ENCODE data around the gene RCBTB2.
A peak's percentile ranks its signal among the peaks of the same experiment; 100 is the strongest.
"Not testable (repeated sequence)": the region's sequence is repeated elsewhere in the genome, so short reads cannot be mapped to it uniquely, and the experiment has no call there.

Gene RCBTB2

DNA sequence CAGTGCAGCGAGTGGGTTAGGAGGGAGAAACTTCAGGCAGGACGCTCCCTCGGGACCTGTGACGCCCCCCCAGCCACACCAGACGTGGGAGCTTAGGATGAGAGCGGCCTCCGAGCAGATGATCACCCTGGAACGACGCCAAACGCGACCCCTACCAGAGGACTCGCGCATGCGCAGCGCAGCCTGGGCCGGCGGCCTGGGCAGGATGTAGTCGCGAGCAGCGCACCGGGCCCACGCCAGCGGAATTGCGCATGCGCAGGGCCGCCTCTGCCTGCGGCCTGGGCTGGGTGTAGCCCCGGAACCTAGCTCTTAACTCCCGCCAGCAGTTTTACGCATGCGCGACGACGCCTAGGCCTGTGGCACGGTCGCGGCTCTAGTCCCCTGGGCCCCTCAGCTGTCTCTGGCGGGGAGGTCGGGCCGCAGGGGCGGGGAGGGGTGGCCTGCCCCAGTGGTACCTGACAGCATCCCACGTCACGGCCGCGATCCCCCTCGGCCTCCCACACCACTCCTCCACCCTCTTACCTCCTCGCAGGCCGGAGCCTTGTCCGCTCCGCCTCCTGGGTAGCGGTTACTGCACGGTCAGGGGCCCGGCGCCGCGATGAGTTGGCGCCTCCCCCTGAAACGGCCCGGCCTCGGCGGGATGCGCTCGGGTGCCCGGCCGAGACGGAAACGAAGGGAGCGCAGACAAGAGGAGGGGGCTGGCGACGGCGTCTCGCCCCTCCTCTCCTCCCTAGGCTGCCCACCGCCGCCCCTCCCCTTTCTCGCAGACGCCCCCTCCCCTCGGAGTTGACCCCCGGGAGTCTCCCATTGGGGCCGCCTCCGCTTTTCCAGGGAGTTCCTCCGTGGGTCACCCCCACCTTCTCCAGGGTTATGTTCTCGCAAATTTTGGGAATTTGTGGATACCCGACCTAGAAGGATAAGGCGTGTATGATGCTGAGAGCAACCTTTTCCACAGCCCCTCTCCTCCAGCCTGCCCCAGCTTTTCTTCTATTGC is at the start of gene RCBTB2:
RCBTB2 (minus strand) TSS at position 575 of the 994 bp plus-strand sequence. CDS start 11,141 bp downstream, outside the sequence.
- no peaks in the 10 kb centered on the region for H3K9me3 ChIP-seq (ENCODE audit: control insufficient read depth in 2 of 2, low read length in 2 of 2)
- H3K4me3 ChIP-seq (ENCODE audit: low read length in 2 of 2), result peak within 1 kb of the TSS; percentile 91 to 95
- H3K36me3 ChIP-seq (ENCODE audit: control insufficient read depth in 2 of 2, insufficient read depth in 2 of 2, low read length in 2 of 2), result no peaks in the 10 kb centered on the region
- H3K27ac ChIP-seq (ENCODE audit: low read length), result peak within 1 kb of the TSS; percentile 96
- H3K27me3 ChIP-seq (ENCODE audit: control insufficient read depth in 1 of 2, insufficient read depth in 2 of 2, low read length in 2 of 2), result no peaks in the 10 kb centered on the region
- peaks cover 14% of the 10 kb centered on the region for H3K4me1 ChIP-seq (ENCODE audit: control insufficient read depth, insufficient read depth, low read length)
- peak within 1 kb of the TSS; percentile 97 to 98 for H3K9ac ChIP-seq (ENCODE audit: low read length in 2 of 2)

DNA sequence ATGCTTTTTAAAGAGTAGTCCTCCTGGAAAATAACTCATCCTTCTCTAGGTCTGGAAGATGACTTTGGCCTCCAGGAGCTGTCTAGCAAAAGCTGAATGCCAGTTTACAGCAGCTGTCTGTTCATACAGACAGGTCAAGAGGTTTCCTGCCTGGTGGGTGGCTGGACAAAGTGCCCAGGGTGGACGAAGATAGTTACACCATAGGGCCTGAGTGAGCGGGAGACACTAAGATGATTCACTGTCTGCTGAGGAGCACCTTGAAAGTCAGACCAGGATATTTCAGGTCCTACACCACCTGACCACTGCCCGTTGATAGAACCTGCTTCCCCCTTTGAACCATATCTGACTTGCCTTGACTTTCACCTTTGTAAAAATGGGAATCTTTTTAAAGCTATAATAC is 49.2 kb upstream of the RCBTB2 start:
- Histone ChIP-seq H3K9ac (ENCODE audit: low read length in 2 of 2) (no peak overlapping the region), H3K27ac (ENCODE audit: low read length) (no peak overlapping the region), H3K9me3 (ENCODE audit: control insufficient read depth in 2 of 2, low read length in 2 of 2) (no peaks in the 10 kb centered on the region), H3K4me3 (ENCODE audit: low read length in 2 of 2) (no peak overlapping the region), H3K36me3 (ENCODE audit: control insufficient read depth in 2 of 2, insufficient read depth in 2 of 2, low read length in 2 of 2) (no peaks in the 10 kb centered on the region), H3K4me1 (ENCODE audit: control insufficient read depth, insufficient read depth, low read length) (peaks cover 3% of the 10 kb centered on the region), H3K27me3 (ENCODE audit: control insufficient read depth in 1 of 2, insufficient read depth in 2 of 2, low read length in 2 of 2) (no peaks in the 10 kb centered on the region)

DNA sequence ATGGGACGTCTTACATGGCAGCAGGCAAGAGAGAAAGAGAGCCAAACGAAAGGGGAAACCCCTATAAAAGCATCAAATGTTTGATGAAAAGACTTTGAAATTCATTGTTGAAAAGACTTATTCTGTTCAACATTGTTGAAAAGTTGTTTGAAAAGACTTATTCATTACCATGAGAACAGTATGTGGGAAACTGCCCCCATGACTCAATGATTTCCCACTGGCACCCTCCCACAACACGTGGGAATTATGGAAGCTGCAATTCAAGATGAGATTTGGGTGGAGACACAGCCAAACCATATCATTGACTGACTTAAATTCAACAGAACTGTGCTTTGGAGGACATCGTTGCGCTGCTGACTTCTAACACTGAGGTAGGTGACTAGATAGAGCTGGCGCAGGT is 48.0 kb upstream of the RCBTB2 start:
- Histone ChIP-seq H3K9ac (ENCODE audit: low read length in 2 of 2) (no peak overlapping the region), H3K9me3 (ENCODE audit: control insufficient read depth in 2 of 2, low read length in 2 of 2) (no peaks in the 10 kb centered on the region), H3K27me3 (ENCODE audit: control insufficient read depth in 1 of 2, insufficient read depth in 2 of 2, low read length in 2 of 2) (no peaks in the 10 kb centered on the region), H3K36me3 (ENCODE audit: control insufficient read depth in 2 of 2, insufficient read depth in 2 of 2, low read length in 2 of 2) (no peaks in the 10 kb centered on the region), H3K4me1 (ENCODE audit: control insufficient read depth, insufficient read depth, low read length) (no peaks in the 10 kb centered on the region), H3K4me3 (ENCODE audit: low read length in 2 of 2) (no peak overlapping the region), H3K27ac (ENCODE audit: low read length) (no peak overlapping the region)

GRCh38 chr13:48580185-48580803 is 47.4 kb upstream of the RCBTB2 start:
- Histone ChIP-seq H3K4me1 (ENCODE audit: control insufficient read depth, insufficient read depth, low read length) (no peaks in the 10 kb centered on the region), H3K27ac (ENCODE audit: low read length) (no peak overlapping the region)

GRCh38 chr13:48579919-48580180 is 47.0 kb upstream of the RCBTB2 start:
- not testable (repeated sequence) for H3K36me3 ChIP-seq (ENCODE audit: control insufficient read depth in 2 of 2, insufficient read depth in 2 of 2, low read length in 2 of 2); H3K9ac ChIP-seq (ENCODE audit: low read length in 2 of 2); H3K4me1 ChIP-seq (ENCODE audit: control insufficient read depth, insufficient read depth, low read length); H3K4me3 ChIP-seq (ENCODE audit: low read length in 2 of 2); H3K9me3 ChIP-seq (ENCODE audit: control insufficient read depth in 2 of 2, low read length in 2 of 2); H3K27me3 ChIP-seq (ENCODE audit: control insufficient read depth in 1 of 2, insufficient read depth in 2 of 2, low read length in 2 of 2); H3K27ac ChIP-seq (ENCODE audit: low read length)

More at GRCh38 chr13:48580185-48580803, 47.4 kb upstream of the RCBTB2 start:
- Histone ChIP-seq H3K27me3 (ENCODE audit: control insufficient read depth in 1 of 2, insufficient read depth in 2 of 2, low read length in 2 of 2) (no peaks in the 10 kb centered on the region), H3K9me3 (ENCODE audit: control insufficient read depth in 2 of 2, low read length in 2 of 2) (no peaks in the 10 kb centered on the region), H3K9ac (ENCODE audit: low read length in 2 of 2) (no peak overlapping the region), H3K4me3 (ENCODE audit: low read length in 2 of 2) (no peak overlapping the region), H3K36me3 (ENCODE audit: control insufficient read depth in 2 of 2, insufficient read depth in 2 of 2, low read length in 2 of 2) (no peaks in the 10 kb centered on the region)

GRCh38 chr13:48579165-48579918 is 46.5 kb upstream of the RCBTB2 start:
- no peak overlapping the region for H3K4me3 ChIP-seq (ENCODE audit: low read length in 2 of 2)
- H3K27ac ChIP-seq (ENCODE audit: low read length), result no peak overlapping the region
- H3K36me3 ChIP-seq (ENCODE audit: control insufficient read depth in 2 of 2, insufficient read depth in 2 of 2, low read length in 2 of 2), result no peaks in the 10 kb centered on the region
- H3K9ac ChIP-seq (ENCODE audit: low read length in 2 of 2), result no peak overlapping the region
- no peaks in the 10 kb centered on the region for H3K4me1 ChIP-seq (ENCODE audit: control insufficient read depth, insufficient read depth, low read length)
- no peaks in the 10 kb centered on the region for H3K27me3 ChIP-seq (ENCODE audit: control insufficient read depth in 1 of 2, insufficient read depth in 2 of 2, low read length in 2 of 2)
- no peaks in the 10 kb centered on the region for H3K9me3 ChIP-seq (ENCODE audit: control insufficient read depth in 2 of 2, low read length in 2 of 2)

DNA sequence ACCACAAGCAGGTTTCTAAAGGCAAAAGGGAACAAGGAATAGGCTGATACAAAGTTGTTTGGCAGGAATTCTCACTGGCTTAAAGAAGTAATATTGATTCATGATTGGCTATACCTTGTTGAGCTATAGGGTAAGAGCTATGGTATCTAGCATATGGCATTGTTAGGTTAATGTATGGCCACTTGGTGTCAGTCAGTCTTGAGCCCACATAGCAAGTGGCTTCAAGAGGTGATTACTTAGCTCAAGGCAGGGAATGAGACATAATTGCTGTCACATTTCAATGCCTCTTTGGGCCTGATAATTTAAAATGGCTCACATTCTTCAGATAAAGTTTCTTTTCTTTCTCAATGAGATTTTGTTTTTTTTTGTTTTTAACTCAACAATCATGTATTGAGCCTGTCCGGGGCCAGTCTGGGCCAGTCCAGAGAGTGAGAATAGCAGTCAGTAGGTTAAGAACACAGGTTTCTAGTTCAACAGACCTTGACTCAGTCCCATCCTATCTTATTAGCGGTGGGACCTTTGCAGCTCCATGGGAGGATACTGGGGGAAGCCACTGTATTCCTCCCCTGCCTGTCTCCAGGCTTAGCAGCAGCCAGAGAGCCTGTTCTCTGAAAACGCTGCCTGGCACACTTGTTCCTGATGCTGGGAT is 45.8 kb upstream of the RCBTB2 start:
- no peaks in the 10 kb centered on the region for H3K36me3 ChIP-seq (ENCODE audit: control insufficient read depth in 2 of 2, insufficient read depth in 2 of 2, low read length in 2 of 2)
- H3K9ac ChIP-seq (ENCODE audit: low read length in 2 of 2), result no peak overlapping the region
- H3K27ac ChIP-seq (ENCODE audit: low read length), result no peak overlapping the region
- H3K4me3 ChIP-seq (ENCODE audit: low read length in 2 of 2), result no peak overlapping the region
- H3K9me3 ChIP-seq (ENCODE audit: control insufficient read depth in 2 of 2, low read length in 2 of 2), result no peaks in the 10 kb centered on the region
- H3K4me1 ChIP-seq (ENCODE audit: control insufficient read depth, insufficient read depth, low read length), result no peaks in the 10 kb centered on the region
- no peaks in the 10 kb centered on the region for H3K27me3 ChIP-seq (ENCODE audit: control insufficient read depth in 1 of 2, insufficient read depth in 2 of 2, low read length in 2 of 2)

DNA sequence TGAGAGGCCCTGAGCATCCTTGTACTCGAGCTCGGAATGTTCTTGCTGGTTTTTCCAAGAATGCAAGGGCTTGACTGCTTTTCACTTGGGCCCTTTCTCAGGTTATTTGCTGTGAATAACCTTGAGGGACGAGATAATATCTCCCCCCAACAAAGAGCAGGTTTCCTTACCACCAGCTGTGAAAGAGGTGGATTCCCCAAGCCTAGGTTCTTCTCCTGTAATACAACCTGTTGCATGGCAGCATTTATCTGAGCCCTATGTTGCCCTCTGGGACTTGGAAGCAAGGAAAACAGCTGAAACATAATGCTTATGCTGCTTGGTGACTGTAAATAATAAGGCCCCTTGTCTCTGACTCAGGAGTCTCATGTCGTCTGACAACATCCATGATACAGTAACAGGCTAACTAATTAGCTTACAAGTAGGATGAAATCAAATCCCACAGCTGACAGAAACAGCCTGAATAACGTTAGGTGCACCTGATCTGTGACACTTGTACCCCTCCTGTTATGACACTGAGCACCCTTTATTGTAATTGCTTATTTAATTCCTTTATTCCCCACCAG is 43.6 kb upstream of the RCBTB2 start:
- Histone ChIP-seq H3K4me1 (ENCODE audit: control insufficient read depth, insufficient read depth, low read length) (peaks cover under 1% of the 10 kb centered on the region), H3K4me3 (ENCODE audit: low read length in 2 of 2) (no peak overlapping the region), H3K9ac (ENCODE audit: low read length in 2 of 2) (no peak overlapping the region), H3K27me3 (ENCODE audit: control insufficient read depth in 1 of 2, insufficient read depth in 2 of 2, low read length in 2 of 2) (no peaks in the 10 kb centered on the region), H3K27ac (ENCODE audit: low read length) (no peak overlapping the region), H3K9me3 (ENCODE audit: control insufficient read depth in 2 of 2, low read length in 2 of 2) (no peaks in the 10 kb centered on the region), H3K36me3 (ENCODE audit: control insufficient read depth in 2 of 2, insufficient read depth in 2 of 2, low read length in 2 of 2) (no peaks in the 10 kb centered on the region)

- H3K27me3 ChIP-seq (ENCODE audit: control insufficient read depth in 1 of 2, insufficient read depth in 2 of 2, low read length in 2 of 2), result no peaks in the 10 kb centered on the region
- no peaks in the 10 kb centered on the region for H3K9me3 ChIP-seq (ENCODE audit: control insufficient read depth in 2 of 2, low read length in 2 of 2)
- H3K36me3 ChIP-seq (ENCODE audit: control insufficient read depth in 2 of 2, insufficient read depth in 2 of 2, low read length in 2 of 2), result no peaks in the 10 kb centered on the region
- peaks cover 11% of the 10 kb centered on the region for H3K4me1 ChIP-seq (ENCODE audit: control insufficient read depth, insufficient read depth, low read length)
- no peak overlapping the region for H3K9ac ChIP-seq (ENCODE audit: low read length in 2 of 2)
- H3K4me3 ChIP-seq (ENCODE audit: low read length in 2 of 2), result no peak overlapping the region
- no peak overlapping the region for H3K27ac ChIP-seq (ENCODE audit: low read length)
Observed at GRCh38 chr13:48575031-48575430, 42.2 kb upstream of the RCBTB2 start.
